ENCODE measurements around the gene CCDC192.

DNA sequence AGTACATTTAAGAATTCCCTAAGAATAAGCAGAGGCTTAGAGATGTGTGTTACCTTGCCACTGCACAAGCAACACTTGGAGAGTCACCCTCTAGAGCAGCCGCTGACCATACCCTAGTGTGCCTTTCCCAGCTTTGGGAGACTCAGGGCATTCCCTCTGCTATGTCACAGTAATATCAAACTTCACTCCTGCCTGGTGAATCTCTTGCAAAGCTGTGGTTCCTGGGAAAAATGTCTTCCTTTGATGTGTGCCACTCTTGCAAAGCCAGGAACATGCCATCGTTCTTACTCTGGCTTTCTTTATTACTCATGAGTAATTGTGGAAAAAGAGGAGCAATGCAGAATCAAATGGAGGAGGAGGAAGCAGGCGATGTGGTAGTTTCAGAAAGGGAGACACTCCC is 173.2 kb downstream of the CCDC192 start:
- TF ChIP-seq POLR2A (IDR thresholded peaks at IDR 0.05) (no peak), POLR2AphosphoS5 (IDR thresholded peaks at IDR 0.05; ENCODE audit: insufficient read depth in 1 of 2, low read depth in 1 of 2) (no peak)
- TF ChIP-seq, protein P1, sequence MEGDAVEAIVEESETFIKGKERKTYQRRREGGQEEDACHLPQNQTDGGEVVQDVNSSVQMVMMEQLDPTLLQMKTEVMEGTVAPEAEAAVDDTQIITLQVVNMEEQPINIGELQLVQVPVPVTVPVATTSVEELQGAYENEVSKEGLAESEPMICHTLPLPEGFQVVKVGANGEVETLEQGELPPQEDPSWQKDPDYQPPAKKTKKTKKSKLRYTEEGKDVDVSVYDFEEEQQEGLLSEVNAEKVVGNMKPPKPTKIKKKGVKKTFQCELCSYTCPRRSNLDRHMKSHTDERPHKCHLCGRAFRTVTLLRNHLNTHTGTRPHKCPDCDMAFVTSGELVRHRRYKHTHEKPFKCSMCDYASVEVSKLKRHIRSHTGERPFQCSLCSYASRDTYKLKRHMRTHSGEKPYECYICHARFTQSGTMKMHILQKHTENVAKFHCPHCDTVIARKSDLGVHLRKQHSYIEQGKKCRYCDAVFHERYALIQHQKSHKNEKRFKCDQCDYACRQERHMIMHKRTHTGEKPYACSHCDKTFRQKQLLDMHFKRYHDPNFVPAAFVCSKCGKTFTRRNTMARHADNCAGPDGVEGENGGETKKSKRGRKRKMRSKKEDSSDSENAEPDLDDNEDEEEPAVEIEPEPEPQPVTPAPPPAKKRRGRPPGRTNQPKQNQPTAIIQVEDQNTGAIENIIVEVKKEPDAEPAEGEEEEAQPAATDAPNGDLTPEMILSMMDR (IDR thresholded peaks at IDR 0.05), result no peak

Data from vagina (tissue), 2 donors.